ENCODE measurements around the gene RLN3. TPM values are rescaled to one million over a fixed set of nuclear protein-coding genes. Genes with fewer than 3 reads are reported as not detected.

Gene RLN3
- total and polyA plus RNA-seq, 3 donors from 2014 or later: 1.7 TPM; not detected in 2

DNA sequence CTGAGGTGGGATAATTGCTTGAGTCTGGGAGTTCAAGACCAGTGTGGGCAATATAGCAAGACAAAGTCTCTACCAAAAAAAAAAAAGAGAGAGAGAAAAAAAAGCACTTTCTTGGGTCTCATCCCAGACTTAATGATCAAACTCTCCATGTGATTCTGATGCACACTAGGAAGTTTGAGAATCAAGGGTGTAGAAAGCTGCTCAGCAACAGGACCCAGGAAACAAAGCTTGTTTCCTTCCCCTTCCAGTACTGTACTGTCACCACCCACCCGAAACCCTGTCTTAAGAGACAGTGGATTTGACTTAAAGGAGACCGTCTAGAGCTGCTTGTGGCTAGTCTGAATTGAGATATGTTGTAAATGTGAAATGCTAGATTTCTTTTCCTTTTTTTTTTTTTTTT is 50.5 kb downstream of the RLN3 start:
- Histone ChIP-seq H3K27me3 (no peaks in the 10 kb centered on the region), H3K4me1 (peaks cover 17% of the 10 kb centered on the region), H3K36me3 (ENCODE audit: low read depth, missing control alignments) (no peaks in the 10 kb centered on the region), H3K4me3 (no peak overlapping the region), H3K27ac (no peak overlapping the region), H3K9me3 (no peaks in the 10 kb centered on the region)
- WGBS, 2 donors: 85% methylated on average over 2 of the region's 2 CpGs
- intact Hi-C loops (cut with DNase I; ENCODE audit: low total_unique reads): loop anchor here (10.0 kb wide), 1 partner anchor 194 kb away; no protein-coding TSS in a partner anchor
- TF ChIP-seq, protein P1, sequence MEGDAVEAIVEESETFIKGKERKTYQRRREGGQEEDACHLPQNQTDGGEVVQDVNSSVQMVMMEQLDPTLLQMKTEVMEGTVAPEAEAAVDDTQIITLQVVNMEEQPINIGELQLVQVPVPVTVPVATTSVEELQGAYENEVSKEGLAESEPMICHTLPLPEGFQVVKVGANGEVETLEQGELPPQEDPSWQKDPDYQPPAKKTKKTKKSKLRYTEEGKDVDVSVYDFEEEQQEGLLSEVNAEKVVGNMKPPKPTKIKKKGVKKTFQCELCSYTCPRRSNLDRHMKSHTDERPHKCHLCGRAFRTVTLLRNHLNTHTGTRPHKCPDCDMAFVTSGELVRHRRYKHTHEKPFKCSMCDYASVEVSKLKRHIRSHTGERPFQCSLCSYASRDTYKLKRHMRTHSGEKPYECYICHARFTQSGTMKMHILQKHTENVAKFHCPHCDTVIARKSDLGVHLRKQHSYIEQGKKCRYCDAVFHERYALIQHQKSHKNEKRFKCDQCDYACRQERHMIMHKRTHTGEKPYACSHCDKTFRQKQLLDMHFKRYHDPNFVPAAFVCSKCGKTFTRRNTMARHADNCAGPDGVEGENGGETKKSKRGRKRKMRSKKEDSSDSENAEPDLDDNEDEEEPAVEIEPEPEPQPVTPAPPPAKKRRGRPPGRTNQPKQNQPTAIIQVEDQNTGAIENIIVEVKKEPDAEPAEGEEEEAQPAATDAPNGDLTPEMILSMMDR (IDR thresholded peaks at IDR 0.05): no peak
- TF ChIP-seq POLR2A (IDR thresholded peaks at IDR 0.05): no peak
- DNase-seq: no peak

Other genes with a start within 250 kb of the RLN3 start
- gene ZSWIM4, start 232.7 kb upstream of the RLN3 start, total RNA-seq: 10 to 100 TPM in 1 of 2 donors, 1 to 10 TPM in 1; 4.7 to 10.0 TPM
- 3.4 TPM for gene ZSWIM4, start 232.7 kb upstream of the RLN3 start, polyA plus RNA-seq (ENCODE audit: insufficient read depth, low read depth, low replicate concordance)
- gene NANOS3, start 151.0 kb upstream of the RLN3 start, total RNA-seq: 10 to 100 TPM; 14.5 to 18.6 TPM
- gene NANOS3, start 151.0 kb upstream of the RLN3 start, polyA plus RNA-seq (ENCODE audit: insufficient read depth, low read depth, low replicate concordance): 9.3 TPM
- gene BRME1, start 122.0 kb upstream of the RLN3 start, total RNA-seq: 10 to 100 TPM; 26.3 to 48.9 TPM
- gene BRME1, start 122.0 kb upstream of the RLN3 start, polyA plus RNA-seq (ENCODE audit: insufficient read depth, low read depth, low replicate concordance): 17.8 TPM
- 10 to 100 TPM; 56.6 to 62.7 TPM for gene CC2D1A, start 121.9 kb upstream of the RLN3 start, total RNA-seq
- 31.0 TPM for gene CC2D1A, start 121.9 kb upstream of the RLN3 start, polyA plus RNA-seq (ENCODE audit: insufficient read depth, low read depth, low replicate concordance)
- gene PODNL1, start 89.7 kb upstream of the RLN3 start, total RNA-seq: 10 to 100 TPM; 12.6 to 14.6 TPM
- gene PODNL1, start 89.7 kb upstream of the RLN3 start, polyA plus RNA-seq (ENCODE audit: insufficient read depth, low read depth, low replicate concordance): 5.8 TPM
- gene DCAF15, start 75.6 kb upstream of the RLN3 start, total RNA-seq: 10 to 100 TPM; 79.3 to 82.6 TPM
- gene DCAF15, start 75.6 kb upstream of the RLN3 start, polyA plus RNA-seq (ENCODE audit: insufficient read depth, low read depth, low replicate concordance): 151 TPM
- gene RFX1, start 21.8 kb upstream of the RLN3 start, total RNA-seq: 10 to 100 TPM; 18.3 to 24.2 TPM
- gene RFX1, start 21.8 kb upstream of the RLN3 start, polyA plus RNA-seq (ENCODE audit: insufficient read depth, low read depth, low replicate concordance): 40.9 TPM
- gene IL27RA, start 3.6 kb downstream of the RLN3 start, total RNA-seq: 1 to 10 TPM; 3.5 to 4.9 TPM
- 5.2 TPM for gene IL27RA, start 3.6 kb downstream of the RLN3 start, polyA plus RNA-seq (ENCODE audit: insufficient read depth, low read depth, low replicate concordance)
- gene PALM3, start 33.9 kb downstream of the RLN3 start, total RNA-seq: 10 to 100 TPM; 21.3 to 34.6 TPM
- 18.4 TPM for gene PALM3, start 33.9 kb downstream of the RLN3 start, polyA plus RNA-seq (ENCODE audit: insufficient read depth, low read depth, low replicate concordance)
- 1 to 10 TPM; 4.2 to 7.2 TPM for gene MISP3, start 44.6 kb downstream of the RLN3 start, total RNA-seq
- gene MISP3, start 44.6 kb downstream of the RLN3 start, polyA plus RNA-seq (ENCODE audit: insufficient read depth, low read depth, low replicate concordance): 0.76 TPM
- gene C19orf67, start 57.6 kb downstream of the RLN3 start, total RNA-seq: 10 to 100 TPM in 1 of 2 donors, 1 to 10 TPM in 1; 5.0 to 12.7 TPM
- 12.6 TPM for gene C19orf67, start 57.6 kb downstream of the RLN3 start, polyA plus RNA-seq (ENCODE audit: insufficient read depth, low read depth, low replicate concordance)
- 10 to 100 TPM; 50.6 to 72.9 TPM for gene SAMD1, start 62.6 kb downstream of the RLN3 start, total RNA-seq
- gene SAMD1, start 62.6 kb downstream of the RLN3 start, polyA plus RNA-seq (ENCODE audit: insufficient read depth, low read depth, low replicate concordance): 34.0 TPM
- gene PRKACA, start 89.6 kb downstream of the RLN3 start, total RNA-seq: 100 to 1,000 TPM; 114 to 116 TPM
- 203 TPM for gene PRKACA, start 89.6 kb downstream of the RLN3 start, polyA plus RNA-seq (ENCODE audit: insufficient read depth, low read depth, low replicate concordance)
- 10 to 100 TPM; 31.5 to 52.7 TPM for gene ASF1B, start 108.4 kb downstream of the RLN3 start, total RNA-seq
- 55.2 TPM for gene ASF1B, start 108.4 kb downstream of the RLN3 start, polyA plus RNA-seq (ENCODE audit: insufficient read depth, low read depth, low replicate concordance)
- gene ADGRL1, start 178.0 kb downstream of the RLN3 start, total RNA-seq: 10 to 100 TPM; 45.0 to 57.2 TPM
- 23.8 TPM for gene ADGRL1, start 178.0 kb downstream of the RLN3 start, polyA plus RNA-seq (ENCODE audit: insufficient read depth, low read depth, low replicate concordance)